Keratinocyte (primary cell): ENCODE results near the gene SETD2. TPM values are rescaled to one million over a fixed set of nuclear protein-coding genes. Genes with fewer than 3 reads are reported as not detected.
"Not testable (repeated sequence)": the region's sequence is repeated elsewhere in the genome, so short reads cannot be mapped to it uniquely, and the experiment has no call there.

ENCODE experiments used
- DNase-seq: peaks from one replicate; pipeline ENCODE4 v3.0.0-alpha.2; 2011; ENCODE audit warnings: low read depth, missing footprints, low spot score
- FAIRE-seq: peaks from 2 replicates; lab custom pipeline; 2011; peaks lifted over from hg19 to GRCh38; lab: Jason Lieb, UNC
- H2AFZ ChIP-seq: 2 replicates; pipeline ENCODE4 v1.6.0; 2012; ENCODE audit warnings: low read length, control low read depth, inconsistent platforms; ENCODE audit not compliant: control insufficient read depth
- H3K27ac ChIP-seq: 2 replicates; pipeline ENCODE4 v1.5.1; 2011; ENCODE audit warnings: low read length; ENCODE audit not compliant: control insufficient read depth, insufficient read depth
- H3K27me3 ChIP-seq: 3 replicates; pipeline ENCODE4 v1.6.0; 2011; ENCODE audit warnings: low read length; ENCODE audit not compliant: control insufficient read depth, insufficient read depth; ENCODE audit errors: extremely low read depth
- H3K36me3 ChIP-seq, 2 experiments: 2 replicates in 1 of 2; 3 replicates in 1 of 2; pipeline ENCODE4 v1.5.1; 2011; ENCODE audit warnings: low read length in 2 of 2, mild to moderate bottlenecking in 1 of 2; ENCODE audit not compliant: control insufficient read depth in 2 of 2, insufficient read depth in 2 of 2; ENCODE audit errors: extremely low read depth in 1 of 2
- H3K4me1 ChIP-seq: 3 replicates; pipeline ENCODE4 v1.5.1; 2011; ENCODE audit warnings: low read length; ENCODE audit not compliant: control insufficient read depth, insufficient read depth; ENCODE audit errors: extremely low read depth
- H3K4me2 ChIP-seq: 3 replicates; pipeline ENCODE4 v1.6.0; 2011; ENCODE audit warnings: low read depth, low read length; ENCODE audit not compliant: control insufficient read depth, insufficient read depth; ENCODE audit errors: extremely low read depth
- H3K4me3 ChIP-seq, 3 experiments: fragments of 200-600 bp in 1 of 3; sonication (generic) in 1 of 3; 2 replicates in 2 of 3; 3 replicates in 1 of 3; pipeline ENCODE4 v1.5.1; 2011 to 2016; ENCODE audit warnings: low read length in 3 of 3, mild to moderate bottlenecking in 3 of 3, control low read depth in 2 of 3, inconsistent platforms in 1 of 3, low read depth in 1 of 3, mixed read lengths in 1 of 3, mixed run types in 1 of 3, moderate library complexity in 1 of 3; ENCODE audit not compliant: control insufficient read depth in 2 of 3, insufficient read depth in 2 of 3; ENCODE audit errors: extremely low read depth in 1 of 3
- H3K79me2 ChIP-seq: 2 replicates; pipeline ENCODE4 v1.6.0; 2012; ENCODE audit warnings: low read length; ENCODE audit not compliant: control insufficient read depth, insufficient read depth
- H3K9ac ChIP-seq: 3 replicates; pipeline ENCODE4 v1.6.0; 2011; ENCODE audit warnings: low read length; ENCODE audit not compliant: control insufficient read depth, insufficient read depth; ENCODE audit errors: extremely low read depth
- H3K9me1 ChIP-seq: 3 replicates; pipeline ENCODE4 v1.6.0; 2011; ENCODE audit warnings: low read length; ENCODE audit not compliant: control insufficient read depth, insufficient read depth; ENCODE audit errors: extremely low read depth
- H3K9me3 ChIP-seq: 2 replicates; pipeline ENCODE4 v1.5.1; 2012; ENCODE audit warnings: low read depth, low read length; ENCODE audit not compliant: control insufficient read depth
- H4K20me1 ChIP-seq: 3 replicates; pipeline ENCODE4 v1.6.0; 2011; ENCODE audit warnings: low read length; ENCODE audit not compliant: control insufficient read depth, insufficient read depth; ENCODE audit errors: extremely low read depth
- EZH2 ChIP-seq: IDR thresholded peaks from one replicate; pipeline ENCODE4 v1.6.1; 2012; ENCODE audit warnings: inconsistent platforms, mild to moderate bottlenecking, low read length, moderate library complexity
- dilution Hi-C: fragments of 300-500 bp; cut with MboI; formaldehyde crosslinking; loops from one replicate; pipeline ENCODE4 v1.7.0; 2020; ENCODE audit warnings: low sequenced_read_pairs; ENCODE audit not compliant: extremely low pct_ligation_motif_present
- polyA plus RNA-seq, 5 experiments: library from polyadenylated mRNA; depleted of rRNA in 3 of 5; stranded (reverse) in 3 of 5; stranded (forward) in 1 of 5; unstranded in 1 of 5; fragments of >200 nt; gene quantifications; 1 replicate in 1 of 5; 2 replicates in 3 of 5; 3 replicates in 1 of 5; pipeline versions ENCODE4 v1.2.1 to v1.2.3, GENCODE V29; 2011 to 2012; ENCODE audit warnings: missing spikeins in 2 of 5, low read depth in 1 of 5, low replicate concordance in 1 of 5
- TF ChIP-seq, protein P1 (sequence below), 3 experiments: IDR thresholded peaks in 1 of 3; conservative IDR thresholded peaks in 1 of 3; optimal IDR thresholded peaks in 1 of 3; 2 replicates in 2 of 3; 3 replicates in 1 of 3; pipeline versions ENCODE3 to v1.5.1; 2011; ENCODE audit warnings: low read length in 3 of 3, mild to moderate bottlenecking in 3 of 3, moderate library complexity in 2 of 3, control low read depth in 1 of 3, inconsistent platforms in 1 of 3; ENCODE audit not compliant: insufficient read depth in 2 of 3; ENCODE audit errors: extremely low read depth in 1 of 3

Gene SETD2
- polyA plus RNA-seq, 1 donor (not counting 4 experiments of a cell fraction or from before 2014, with no cell fraction given), result 23.3 TPM

DNA sequence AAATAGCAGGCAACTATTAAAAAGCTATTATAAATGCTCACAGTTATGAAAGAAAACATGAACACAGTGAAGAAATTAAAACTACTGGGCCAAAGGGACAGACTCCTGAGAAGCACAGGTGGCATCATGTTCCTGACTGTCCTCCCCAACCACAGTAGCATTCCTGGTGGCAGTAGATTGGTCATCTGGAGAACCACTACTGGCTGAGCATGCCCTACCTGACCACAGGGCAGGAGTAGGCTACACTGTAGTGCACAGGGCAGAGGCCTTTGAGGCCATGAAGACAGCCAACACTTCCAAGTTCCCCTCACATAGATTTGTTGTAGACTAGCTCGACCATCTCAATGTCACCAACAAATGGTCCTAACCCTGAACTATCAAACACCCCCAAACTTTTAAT lies 135.2 kb downstream of the SETD2 start:
- Histone ChIP-seq H3K36me3 (peaks cover 3 to 9% of the 10 kb centered on the region in 2 experiments), H4K20me1 (peaks cover 3% of the 10 kb centered on the region), H3K79me2 (peaks cover 17% of the 10 kb centered on the region), H2AFZ (no peak overlapping the region), H3K27ac (no peak overlapping the region), H3K9me3 (no peaks in the 10 kb centered on the region), H3K27me3 (no peaks in the 10 kb centered on the region), H3K4me2 (no peak overlapping the region), H3K4me1 (peaks cover 5% of the 10 kb centered on the region), H3K9ac (no peak overlapping the region), H3K9me1 (peaks cover 4% of the 10 kb centered on the region), H3K4me3 (no peak overlapping the region)
- FAIRE-seq (no peak), DNase-seq (no peak)
- dilution Hi-C loops, result no loop called here
- TF ChIP-seq, protein P1, sequence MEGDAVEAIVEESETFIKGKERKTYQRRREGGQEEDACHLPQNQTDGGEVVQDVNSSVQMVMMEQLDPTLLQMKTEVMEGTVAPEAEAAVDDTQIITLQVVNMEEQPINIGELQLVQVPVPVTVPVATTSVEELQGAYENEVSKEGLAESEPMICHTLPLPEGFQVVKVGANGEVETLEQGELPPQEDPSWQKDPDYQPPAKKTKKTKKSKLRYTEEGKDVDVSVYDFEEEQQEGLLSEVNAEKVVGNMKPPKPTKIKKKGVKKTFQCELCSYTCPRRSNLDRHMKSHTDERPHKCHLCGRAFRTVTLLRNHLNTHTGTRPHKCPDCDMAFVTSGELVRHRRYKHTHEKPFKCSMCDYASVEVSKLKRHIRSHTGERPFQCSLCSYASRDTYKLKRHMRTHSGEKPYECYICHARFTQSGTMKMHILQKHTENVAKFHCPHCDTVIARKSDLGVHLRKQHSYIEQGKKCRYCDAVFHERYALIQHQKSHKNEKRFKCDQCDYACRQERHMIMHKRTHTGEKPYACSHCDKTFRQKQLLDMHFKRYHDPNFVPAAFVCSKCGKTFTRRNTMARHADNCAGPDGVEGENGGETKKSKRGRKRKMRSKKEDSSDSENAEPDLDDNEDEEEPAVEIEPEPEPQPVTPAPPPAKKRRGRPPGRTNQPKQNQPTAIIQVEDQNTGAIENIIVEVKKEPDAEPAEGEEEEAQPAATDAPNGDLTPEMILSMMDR (optimal IDR thresholded peaks at IDR 0.05 in 1 of 3, IDR thresholded peaks at IDR 0.05 in 1 of 3, conservative IDR thresholded peaks at IDR 0.05 in 1 of 3; ENCODE audit: extremely low read depth in 1 of 3, insufficient read depth in 2 of 3, low read length in 3 of 3), result no peak
- no peak for TF ChIP-seq EZH2

DNA sequence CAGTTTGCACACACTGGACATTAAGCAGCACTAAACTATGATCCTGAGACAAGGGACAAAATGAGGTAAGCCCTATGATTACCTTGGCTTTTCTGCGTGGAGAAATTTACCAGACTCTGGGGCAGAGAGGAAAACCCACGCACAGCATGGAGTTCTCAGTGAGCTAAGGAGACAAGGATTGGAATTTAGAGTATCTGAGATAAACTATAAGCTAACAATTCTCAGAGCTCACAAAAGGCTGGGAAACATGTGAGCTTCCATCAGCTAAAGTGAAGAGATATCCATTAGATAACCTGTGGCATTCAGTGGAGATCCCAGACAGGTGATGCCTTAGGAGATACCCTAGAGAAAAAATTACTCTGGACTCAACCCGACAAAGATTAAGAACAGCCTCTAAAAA lies 135.8 kb downstream of the SETD2 start:
- Histone ChIP-seq H3K4me3 (no peak overlapping the region), H4K20me1 (peaks cover 3% of the 10 kb centered on the region), H3K4me1 (peaks cover 5% of the 10 kb centered on the region), H3K27ac (no peak overlapping the region), H3K9ac (no peak overlapping the region), H3K9me3 (no peaks in the 10 kb centered on the region), H3K36me3 (peaks cover 3 to 9% of the 10 kb centered on the region in 2 experiments), H2AFZ (no peak overlapping the region), H3K79me2 (peaks cover 15% of the 10 kb centered on the region), H3K9me1 (peaks cover 4% of the 10 kb centered on the region), H3K4me2 (no peak overlapping the region), H3K27me3 (no peaks in the 10 kb centered on the region)
- dilution Hi-C loops, result no loop called here
- FAIRE-seq (no peak), DNase-seq (no peak)
- TF ChIP-seq, protein P1 (optimal IDR thresholded peaks at IDR 0.05 in 1 of 3, IDR thresholded peaks at IDR 0.05 in 1 of 3, conservative IDR thresholded peaks at IDR 0.05 in 1 of 3; ENCODE audit: extremely low read depth in 1 of 3, insufficient read depth in 2 of 3, low read length in 3 of 3), result no peak
- TF ChIP-seq EZH2, result no peak

DNA sequence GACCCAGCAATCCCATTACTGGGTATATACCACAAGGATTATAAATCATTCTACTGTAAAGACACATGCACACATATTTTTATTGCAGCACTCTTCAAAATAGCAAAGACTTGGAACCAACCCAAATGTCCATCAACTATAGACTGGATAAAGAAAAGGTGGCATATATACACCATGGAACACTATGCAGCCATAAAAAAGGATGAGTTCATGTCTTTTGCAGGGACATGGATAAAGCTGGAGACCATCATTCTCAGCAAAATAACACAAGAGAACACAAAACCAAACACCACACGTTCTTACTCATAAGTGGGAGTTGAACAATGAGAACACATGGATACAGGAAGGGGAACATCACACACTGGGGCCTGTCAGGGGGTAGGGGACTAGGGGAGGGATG lies 137.5 kb downstream of the SETD2 start:
- H3K9me3 ChIP-seq, H3K4me2 ChIP-seq, FAIRE-seq, dilution Hi-C loops, H2AFZ ChIP-seq, DNase-seq, H3K9ac ChIP-seq, H3K4me1 ChIP-seq, H3K4me3 ChIP-seq, H3K36me3 ChIP-seq, H3K27ac ChIP-seq, H3K27me3 ChIP-seq, H3K9me1 ChIP-seq, H4K20me1 ChIP-seq: not testable (repeated sequence)
- peaks cover 22% of the 10 kb centered on the region for H3K79me2 ChIP-seq
